GM19455 (cell line): Measurements from ENCODE around the gene UBE3D.
"Not testable (repeated sequence)": the region's sequence is repeated elsewhere in the genome, so short reads cannot be mapped to it uniquely, and the experiment has no call there.

ENCODE experiments used
- ATAC-seq: cut with Tn5 transposase; IDR thresholded peaks from one replicate; pipeline ENCODE4 v1.9.1; 2021; ENCODE audit not compliant: unreplicated experiment

The UBE3D gene

GRCh38 chr6:82875573-82876185 lies 190.0 kb downstream of the UBE3D start:
- no peak for ATAC-seq

- no peak for ATAC-seq
These were observed 190.8 kb downstream of the UBE3D start for GRCh38 chr6:82874867-82875266.

DNA sequence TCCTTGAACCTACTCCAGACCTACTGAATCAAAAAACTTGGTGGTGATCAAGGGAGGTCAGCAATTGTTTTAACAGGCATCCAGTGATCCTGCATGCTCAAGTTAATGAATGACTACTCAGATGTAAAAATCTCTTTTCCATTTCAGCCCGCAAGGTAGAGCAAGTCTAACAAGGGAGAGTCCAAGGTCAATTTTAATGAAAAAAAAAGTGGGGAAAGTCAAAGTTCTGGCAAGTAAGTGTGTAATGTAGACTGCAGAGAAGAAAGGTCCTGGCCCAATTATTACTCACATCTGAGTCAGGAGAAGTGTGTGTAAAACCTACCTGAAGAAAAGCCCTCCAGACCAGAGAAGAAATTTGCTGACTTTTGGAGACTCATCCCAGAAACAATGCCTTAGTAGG lies 193.5 kb downstream of the UBE3D start:
- no peak for ATAC-seq

- no peak for ATAC-seq
These were observed 195.0 kb downstream of the UBE3D start for GRCh38 chr6:82870582-82871172.

DNA sequence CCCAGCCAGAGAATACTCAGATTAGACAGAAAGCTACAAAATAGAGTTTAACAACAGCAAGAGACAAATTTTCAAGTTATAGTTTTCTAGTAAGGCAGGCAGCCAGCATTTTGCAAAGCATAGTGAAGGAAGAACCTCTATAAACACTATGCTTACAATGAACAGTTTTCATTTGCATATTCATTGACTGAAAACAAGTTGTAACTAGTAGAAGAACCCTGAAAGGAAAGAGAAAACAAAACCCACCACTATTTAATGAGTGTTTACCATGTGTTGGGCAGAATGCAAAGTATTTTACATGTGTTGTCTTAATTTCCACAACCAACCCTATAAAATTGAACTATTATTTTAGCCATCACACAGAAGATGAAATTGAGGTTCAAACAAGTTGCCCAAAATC lies 196.1 kb downstream of the UBE3D start:
- no peak for ATAC-seq

DNA sequence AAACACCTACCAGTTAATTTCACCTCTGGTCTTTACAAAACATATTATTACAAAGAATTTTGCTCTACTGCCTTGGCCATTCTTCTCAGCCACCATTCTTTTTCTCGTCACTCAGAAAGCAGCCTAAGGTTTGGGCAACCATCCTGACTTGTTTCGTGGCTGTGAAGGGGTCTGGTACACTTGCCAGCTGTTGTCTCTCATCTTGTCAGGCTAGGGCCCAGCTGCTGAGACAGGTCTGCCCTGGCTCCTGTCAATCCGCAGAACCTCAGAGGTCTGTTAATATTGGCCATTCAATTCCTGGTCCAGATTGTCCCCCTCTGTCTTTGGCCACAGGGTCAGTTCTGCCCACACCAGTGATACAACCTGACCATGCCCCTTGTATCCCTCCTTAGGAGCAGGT lies 197.7 kb downstream of the UBE3D start:
- ATAC-seq, result no peak

DNA sequence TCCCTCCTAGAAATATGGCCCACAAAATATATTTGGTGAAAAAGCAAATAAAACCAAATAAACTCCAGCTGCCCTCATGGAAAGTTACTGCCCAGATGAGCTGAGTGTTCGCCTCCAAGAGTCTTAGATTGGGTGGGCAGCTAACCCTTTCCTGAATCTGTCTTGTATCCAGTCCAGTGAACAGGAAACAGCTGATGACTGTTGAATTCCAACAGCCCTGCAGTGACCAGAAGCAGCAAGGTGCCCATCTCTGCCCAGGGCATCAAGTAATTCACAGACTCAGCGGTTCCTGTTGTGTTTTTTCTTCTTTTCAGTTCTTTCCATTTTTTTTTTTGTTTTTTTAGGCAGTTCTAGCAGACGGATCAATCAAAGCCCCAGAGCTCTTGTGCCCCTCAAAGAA lies 199.2 kb downstream of the UBE3D start:
- no peak for ATAC-seq

- ATAC-seq, result no peak
These were observed 200.2 kb downstream of the UBE3D start for GRCh38 chr6:82865461-82865860.

DNA sequence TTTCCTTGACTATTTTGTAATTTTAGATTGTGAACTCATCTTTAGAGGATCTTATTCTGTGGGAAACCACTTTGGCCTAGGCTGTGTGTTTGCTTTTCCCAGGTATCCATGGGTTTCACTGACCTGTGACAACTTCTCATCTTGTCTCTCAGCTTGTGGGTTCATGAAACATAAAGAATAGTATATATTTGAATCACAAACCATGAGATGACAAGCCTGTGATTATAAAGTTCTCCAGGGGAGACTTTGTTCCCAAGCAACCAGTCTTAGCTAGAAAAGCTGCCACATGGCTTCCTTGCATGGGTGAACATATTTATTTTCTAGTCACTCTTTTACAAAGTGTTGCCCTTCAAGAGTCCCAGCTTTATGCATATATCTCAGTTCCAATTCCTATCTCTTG lies 201.9 kb downstream of the UBE3D start:
- no peak for ATAC-seq

DNA sequence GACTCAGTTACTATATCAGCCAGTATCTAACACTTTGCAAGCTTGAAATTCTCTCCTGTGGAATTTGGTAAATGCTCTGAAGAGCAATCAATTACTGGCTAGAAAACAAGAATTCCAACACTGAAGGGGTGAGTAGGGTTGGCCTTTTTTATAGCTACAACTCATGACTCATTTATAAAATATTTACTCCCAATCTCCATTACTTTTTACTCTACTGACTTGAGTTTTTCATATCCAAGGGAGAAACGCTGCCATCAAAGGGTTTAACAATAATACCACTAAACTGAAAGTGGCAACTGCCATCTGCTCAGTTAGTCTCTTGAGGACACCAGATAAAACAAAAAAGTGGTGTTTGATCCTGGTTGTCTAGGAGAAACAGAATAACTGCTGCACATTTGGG lies 203.1 kb downstream of the UBE3D start:
- no peak for ATAC-seq

DNA sequence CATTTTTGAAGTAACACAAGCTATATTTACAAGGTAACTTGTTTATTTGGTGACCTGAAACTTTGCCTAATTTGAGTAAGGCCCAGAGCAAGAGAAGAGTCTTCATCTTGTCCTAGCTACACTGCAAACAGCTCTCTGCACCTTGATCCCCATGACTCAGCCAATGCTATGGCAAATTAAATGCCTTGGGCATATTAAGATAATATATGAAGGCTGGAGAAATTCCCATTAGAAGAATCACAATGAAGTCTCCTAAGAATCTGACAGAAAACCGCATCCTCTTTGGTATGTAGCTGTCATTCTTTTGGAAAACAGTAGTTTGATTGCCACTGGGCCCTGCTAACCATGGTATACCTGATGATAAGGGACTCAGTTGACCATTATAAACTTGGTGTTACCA lies 204.5 kb downstream of the UBE3D start:
- ATAC-seq, result no peak

DNA sequence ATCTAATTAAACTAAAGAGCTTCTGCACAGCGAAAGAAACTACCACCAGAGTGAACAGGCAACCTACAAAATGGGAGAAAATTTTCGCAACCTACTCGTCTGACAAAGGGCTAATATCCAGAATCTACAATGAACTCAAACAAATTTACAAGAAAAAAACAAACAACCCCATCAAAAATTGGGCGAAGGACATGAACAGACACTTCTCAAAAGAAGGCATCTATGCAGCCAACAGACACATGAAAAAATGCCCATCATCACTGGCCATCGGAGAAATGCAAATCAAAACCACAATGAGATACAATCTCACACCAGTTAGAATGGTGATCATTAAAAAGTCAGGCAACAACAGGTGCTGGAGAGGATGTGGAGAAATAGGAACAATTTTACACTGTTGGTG lies 209.6 kb downstream of the UBE3D start:
- ATAC-seq, result not testable (repeated sequence)

- not testable (repeated sequence) for ATAC-seq
These were observed 212.7 kb downstream of the UBE3D start for GRCh38 chr6:82852904-82853303.

DNA sequence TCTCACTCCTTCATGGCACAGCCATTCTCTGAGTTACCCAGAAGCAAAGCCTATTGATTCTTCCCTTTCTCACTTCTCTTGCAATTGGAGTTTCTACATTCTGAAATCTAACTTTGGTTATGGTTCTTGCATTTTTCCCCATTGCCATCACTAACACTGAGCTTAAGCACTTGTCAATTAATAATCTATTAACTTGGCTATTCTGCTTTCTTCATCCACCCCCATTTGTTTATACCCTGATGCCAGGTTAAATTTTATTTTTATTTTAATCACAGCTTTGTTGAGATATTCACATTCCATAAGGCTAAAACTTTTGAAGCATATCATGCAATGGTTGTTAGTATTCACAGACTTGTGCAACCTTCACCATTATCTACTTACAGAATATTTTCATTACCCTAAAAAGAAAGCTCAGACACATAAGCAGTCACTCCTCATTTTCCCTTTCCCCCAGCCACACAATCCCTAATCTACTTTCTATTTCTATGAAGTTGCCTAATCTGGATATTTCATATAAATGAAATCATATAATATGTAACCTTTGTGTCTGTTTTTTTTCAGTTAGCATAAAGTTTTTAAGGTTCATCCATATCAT lies 222.3 kb downstream of the UBE3D start:
- ATAC-seq, result no peak

DNA sequence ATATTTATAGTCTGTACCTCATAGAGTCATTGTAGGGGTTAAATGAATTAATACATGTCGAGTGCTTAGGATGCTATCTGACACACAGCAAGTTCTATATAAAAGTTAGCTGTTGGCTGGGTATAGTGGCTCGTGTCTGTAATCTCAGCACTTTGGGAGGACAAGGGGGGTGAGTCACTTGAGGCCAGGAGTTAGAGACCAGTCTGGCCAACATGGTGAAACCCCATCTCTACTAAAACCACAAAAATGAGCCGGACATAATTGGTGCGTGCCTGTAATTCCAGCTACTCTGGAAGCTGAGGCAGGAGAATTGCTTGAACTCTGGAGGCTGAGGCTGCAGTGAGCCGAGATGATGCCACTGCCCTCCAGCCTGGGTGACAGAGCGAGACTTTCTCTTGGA lies 222.9 kb downstream of the UBE3D start:
- no peak for ATAC-seq
